ENCODE data around the gene FAM20C.

FAM20C gene

DNA sequence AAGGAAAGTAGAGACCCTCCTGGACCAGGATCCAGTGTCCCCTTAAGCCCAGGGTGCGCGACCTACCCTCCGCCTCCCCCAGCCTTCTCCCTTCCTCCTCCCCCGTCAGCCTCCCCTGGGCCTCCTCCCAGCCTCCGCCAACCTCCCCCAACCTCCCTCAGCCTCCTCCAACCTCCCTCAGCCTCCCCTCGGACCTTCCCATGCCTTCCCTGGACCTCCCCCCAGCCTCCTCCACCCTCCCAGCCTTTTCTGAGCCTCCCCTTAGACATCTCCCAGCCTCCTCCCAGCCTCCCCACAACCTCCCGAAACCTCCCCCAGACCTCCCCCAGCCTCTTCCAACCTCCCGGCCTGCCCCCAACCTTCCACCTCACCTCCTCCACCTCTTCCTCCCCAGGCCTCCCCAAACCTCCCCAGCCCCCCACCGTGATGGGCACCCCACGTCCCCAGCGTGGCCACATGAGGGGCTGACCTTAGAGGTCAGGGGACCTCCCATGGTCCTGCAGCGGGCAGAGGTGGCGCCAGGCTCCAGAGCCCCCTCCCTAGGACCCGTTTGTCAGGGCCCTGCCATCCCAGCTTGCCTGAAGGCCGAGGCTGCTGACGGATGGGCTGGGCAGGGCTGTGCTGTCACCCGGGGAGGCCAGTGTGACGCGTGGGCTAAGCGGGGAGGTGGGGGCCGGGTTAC, 18.8 kb downstream of the FAM20C start:
- no peak for DNase-seq

DNA sequence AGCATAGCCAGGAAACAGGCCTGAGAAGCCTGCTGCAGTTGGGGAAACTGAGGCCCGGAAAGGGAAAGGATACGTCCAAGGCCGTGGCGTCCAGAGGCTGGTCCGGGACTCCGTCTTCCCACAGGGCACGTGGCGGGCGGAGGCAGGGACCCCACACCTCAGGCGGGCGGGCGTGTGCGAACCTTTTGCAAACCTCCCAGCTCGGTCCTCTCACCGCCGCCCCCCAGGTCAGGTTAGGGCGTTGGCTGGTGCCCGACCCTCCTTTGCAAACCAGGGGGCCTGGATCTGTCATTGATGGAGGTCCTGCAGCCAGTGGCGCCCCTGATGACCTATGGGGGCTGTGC, 19.3 kb downstream of the FAM20C start:
- no peak for DNase-seq

DNA sequence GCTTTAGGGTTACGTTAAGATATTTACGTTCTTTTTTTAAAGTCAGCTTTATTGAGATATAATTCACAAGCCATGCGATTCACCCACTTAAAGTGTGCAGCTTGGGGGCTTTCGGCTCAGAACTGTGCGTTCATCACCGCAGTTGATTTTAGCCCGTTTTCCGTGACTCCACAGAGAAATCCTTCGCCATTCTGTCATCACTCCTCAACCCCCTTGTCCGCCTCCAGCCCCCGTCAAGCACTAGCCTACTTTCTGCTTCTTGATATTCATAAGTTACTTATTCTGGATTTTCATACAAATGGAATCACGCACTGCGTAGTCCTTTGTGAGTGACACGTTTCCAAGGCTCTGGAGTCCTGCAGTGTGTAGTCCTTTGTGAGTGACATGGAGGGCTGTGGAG, 20.4 kb downstream of the FAM20C start:
- no peak for DNase-seq

DNA sequence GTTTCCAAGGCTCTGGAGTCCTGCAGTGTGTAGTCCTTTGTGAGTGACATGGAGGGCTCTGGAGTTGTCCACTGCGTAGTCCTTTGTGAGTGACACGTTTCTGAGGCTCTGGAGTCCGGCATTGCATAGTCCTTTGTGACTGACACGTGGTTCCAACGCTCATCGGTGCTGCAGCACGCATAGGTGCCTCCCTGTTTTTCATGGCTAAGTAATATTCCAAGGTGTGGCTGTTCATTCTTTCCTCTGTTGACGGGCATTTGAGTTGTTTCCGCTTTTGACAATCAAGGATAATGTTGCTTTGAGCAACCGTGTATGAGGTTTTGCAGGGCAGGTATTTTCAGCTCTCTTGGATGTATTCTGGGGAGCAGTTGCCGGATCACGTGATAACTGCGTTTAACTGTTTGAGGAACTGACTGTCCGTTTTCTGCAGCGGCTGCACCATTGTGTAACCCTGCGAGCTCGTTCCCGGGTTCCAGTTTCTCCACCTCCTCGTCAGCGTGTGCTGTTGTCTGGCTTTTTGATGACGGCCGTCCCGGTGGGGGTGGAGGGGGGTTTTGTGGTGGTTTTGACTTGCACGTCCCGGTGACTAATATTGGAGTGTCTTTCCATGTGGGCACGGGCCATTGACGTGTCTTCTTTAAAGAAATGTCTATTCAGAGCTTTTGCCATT, 21.1 kb downstream of the FAM20C start:
- DNase-seq, result no peak

DNA sequence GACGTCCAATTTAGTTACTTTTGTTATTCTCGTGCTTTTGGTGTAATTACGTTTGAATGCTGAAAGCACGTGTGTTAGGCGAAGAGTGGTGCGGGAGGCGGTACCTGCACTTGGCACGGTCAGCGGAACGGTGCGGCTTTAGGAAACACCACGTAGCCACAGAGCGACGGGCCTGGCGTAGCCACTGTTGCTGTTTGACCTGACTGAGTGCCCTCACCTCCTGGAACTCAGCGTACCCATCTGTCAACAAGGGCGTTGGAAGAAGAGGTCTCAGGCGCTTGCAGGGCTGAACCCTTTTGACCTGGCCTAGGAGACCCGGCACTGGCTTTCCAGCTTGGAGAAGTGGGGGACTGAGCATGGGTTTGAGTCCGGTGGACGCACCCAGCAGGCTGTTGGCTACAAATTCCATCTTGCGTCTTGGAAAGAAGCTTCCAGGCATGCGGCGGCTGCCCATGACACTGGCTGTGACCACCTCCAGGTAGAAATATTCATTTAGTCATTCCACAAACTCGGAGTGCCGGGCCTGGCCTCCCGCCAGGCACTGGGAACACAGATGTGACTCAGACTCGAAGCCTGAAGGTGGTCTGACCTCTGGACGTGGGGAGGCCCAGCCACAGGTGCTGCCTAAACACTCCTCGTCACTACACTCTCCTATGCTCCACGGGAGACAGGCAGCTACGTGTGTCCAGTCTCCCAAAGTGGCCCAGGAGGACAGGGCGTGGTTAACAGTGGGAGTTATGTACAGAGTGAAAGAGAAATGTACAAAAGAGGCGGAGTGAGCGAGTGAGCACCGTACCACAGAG, 22.2 kb downstream of the FAM20C start:
- peak; percentile 80 for DNase-seq

GRCh38 chr7:216360-217300, 24.3 kb downstream of the FAM20C start:
- DNase-seq, result no peak

- no peak for DNase-seq
These were observed 25.4 kb downstream of the FAM20C start for GRCh38 chr7:217781-218180.

- no peak for DNase-seq
These were observed 25.9 kb downstream of the FAM20C start for GRCh38 chr7:218316-218715.

DNA sequence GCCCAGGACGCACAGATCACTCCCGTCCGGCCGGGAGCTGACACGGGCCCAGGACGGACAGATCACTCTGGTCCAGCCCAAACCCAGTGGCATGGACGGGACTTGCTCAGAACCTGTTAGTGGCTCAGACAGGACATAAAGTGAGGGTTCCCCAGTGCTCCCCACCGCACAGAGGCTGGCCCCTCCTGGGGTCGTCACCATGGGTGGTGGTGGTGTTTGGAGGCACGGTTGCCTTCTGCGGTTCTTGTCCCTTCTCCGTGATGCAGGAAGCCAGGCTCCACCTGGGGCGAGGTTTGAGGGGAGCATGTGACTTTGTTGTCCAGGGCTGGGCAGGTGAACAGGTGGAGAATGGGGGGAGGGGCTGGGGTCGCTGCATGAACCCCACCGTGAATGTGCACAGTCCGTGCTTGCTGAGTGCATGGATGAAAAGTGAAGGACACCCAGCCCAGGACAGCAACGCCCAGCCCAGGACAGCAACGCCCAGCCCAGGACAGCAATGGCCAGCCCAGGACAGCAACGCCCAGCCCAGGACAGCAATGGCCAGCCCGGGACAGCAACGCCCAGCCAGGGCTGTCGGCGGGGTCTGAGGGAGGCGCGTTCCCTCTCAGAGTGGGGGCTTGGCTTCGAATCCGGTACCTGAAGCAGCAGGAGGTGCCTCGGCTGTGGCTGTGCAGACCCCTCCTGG, 26.7 kb downstream of the FAM20C start:
- DNase-seq, result no peak

GRCh38 chr7:219581-220150, 27.3 kb downstream of the FAM20C start:
- no peak for DNase-seq

DNA sequence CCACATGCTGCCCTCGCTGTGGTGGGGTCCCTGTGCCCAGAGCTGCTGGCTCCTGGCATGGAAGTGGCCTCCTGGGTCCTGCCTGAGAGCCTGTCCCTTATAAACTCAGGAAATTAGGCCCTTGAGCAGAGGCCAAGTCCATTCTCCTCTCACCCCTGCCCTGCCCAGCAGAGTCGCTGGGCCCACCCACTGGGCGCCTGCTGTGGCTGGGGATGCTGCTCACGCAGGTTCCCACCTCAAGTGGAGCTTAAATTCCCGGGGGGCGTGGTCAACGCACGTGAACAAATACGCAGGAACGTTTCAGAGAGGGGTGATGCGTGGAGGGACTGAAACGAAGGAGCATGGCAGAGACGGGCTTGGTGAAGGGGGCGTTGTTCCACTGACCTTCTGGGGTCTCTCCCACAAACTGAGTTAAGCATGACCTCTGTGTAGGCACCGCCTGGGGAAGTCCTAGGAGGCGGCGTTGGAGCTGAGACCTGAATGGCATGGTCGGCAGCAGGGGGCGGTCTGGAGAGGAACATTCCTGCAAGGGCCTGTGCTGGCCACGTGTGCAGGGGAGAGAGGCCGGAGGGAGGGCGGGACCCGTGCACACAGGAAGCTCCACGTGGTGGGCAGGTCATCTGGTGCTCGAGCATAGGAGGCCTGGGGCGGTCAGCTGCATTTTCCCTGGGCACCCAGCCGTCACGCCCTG, 27.9 kb downstream of the FAM20C start:
- no peak for DNase-seq

- no peak for DNase-seq
These were observed 29.8 kb downstream of the FAM20C start for GRCh38 chr7:221978-222715.

- DNase-seq, result no peak
These were observed 30.3 kb downstream of the FAM20C start for GRCh38 chr7:222716-223041.

GRCh38 chr7:223118-223800, 30.9 kb downstream of the FAM20C start:
- no peak for DNase-seq

DNA sequence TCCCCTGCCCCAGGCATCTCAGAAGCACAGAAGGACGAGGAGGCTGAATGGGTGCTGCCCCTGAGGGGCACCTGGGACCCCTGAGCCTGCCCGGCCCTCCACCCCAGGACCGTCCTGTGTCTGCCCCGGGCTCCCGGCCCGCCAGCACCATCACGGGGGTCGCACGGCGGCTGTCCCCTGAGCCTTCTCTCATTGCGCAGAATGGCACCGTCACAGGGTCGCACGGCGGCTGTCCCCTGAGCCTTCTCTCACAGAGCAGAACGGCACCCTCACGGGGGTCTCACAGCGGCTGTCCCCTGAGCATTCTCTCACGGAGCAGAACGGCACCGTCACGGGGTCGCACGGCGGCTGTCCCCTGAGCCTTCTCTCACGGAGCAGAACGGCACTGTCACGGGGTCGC, 31.5 kb downstream of the FAM20C start:
- no peak for DNase-seq

DNA sequence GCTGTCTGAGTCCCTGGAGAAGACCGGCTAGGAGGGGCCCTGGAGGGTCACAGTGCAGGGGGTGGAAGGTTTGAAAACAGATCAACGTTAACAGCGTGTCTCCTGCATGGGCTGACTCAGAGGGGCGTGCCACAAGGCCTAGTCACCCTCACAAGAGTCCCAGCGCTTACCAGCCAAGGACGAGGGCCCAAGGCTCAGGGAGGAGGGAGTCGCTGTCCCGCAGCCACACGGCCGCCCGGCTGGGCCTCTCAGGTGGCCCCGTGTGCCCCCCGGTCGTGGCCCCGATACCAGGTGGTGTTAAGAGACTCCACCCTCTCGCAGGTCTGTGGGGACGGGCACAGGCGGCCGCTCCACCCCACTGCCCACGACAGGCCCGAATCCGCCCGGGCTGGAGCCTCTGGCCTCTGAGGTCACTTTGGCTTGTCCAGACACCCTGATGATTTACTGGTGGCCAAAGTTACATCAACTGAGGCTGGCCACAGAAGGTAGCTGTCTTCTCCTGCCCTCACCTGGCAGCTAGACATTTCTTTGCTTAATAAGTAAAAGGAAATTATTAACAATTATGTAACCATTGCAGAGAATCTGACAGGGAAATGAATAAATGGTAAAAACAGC, 34.0 kb downstream of the FAM20C start:
- no peak for DNase-seq

DNA sequence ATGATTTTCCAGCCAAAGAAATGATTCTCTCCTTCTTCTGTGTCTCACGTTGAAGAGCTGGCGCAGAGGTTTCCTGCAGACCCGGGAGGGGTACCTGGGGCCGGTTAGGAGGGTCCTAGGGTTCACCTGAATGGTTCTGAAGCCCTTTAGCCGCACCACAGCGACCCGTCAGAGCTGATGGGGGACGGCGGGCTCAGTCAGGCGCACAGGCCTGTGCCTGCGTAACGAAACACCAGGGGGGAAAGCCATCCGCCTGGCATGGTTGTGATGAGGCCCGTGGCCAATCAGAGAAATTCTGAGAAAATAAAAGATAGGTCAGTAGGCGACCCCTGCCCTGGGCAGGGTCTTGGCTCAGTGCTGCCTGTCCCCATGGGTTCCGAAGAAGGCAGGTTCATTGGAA, 35.6 kb downstream of the FAM20C start:
- no peak for DNase-seq

DNA sequence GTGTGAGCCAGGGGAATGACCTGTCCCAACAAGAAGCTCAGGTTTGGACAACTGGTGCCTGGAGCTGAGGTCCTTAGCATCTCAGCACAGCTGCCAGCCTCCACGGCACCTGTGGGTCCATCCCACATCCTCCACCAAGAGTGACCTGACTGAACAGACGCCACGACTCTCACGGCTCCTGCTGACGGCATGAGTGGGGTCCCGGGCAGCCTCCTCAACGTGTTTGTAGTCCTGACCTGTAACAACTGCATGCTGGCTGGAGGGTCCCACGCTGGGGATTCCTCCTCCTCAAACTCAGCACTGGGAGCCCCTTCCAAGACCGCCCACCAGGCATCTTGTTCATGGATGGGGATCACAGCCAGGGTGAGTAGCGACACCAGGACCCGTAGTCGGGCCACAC, 36.2 kb downstream of the FAM20C start:
- no peak for DNase-seq

GRCh38 chr7:229184-229964, 37.0 kb downstream of the FAM20C start:
- peak; percentile 32 for DNase-seq

All from NCI-H226 (cell line).